Stimulated activated CD4-positive, alpha-beta T cell treated with anti-CD3 and anti-CD28 coated beads, TNF-alpha, amount 100 ng/mL, for 24 hours (primary cell): ENCODE measurements around the gene PZP.

ENCODE experiments used
- DNase-seq, 3 experiments: peaks; one replicate each; pipeline ENCODE4 v3.0.0-alpha.2; 2020; ENCODE audit warnings: low read depth in 3 of 3

The PZP gene

DNA sequence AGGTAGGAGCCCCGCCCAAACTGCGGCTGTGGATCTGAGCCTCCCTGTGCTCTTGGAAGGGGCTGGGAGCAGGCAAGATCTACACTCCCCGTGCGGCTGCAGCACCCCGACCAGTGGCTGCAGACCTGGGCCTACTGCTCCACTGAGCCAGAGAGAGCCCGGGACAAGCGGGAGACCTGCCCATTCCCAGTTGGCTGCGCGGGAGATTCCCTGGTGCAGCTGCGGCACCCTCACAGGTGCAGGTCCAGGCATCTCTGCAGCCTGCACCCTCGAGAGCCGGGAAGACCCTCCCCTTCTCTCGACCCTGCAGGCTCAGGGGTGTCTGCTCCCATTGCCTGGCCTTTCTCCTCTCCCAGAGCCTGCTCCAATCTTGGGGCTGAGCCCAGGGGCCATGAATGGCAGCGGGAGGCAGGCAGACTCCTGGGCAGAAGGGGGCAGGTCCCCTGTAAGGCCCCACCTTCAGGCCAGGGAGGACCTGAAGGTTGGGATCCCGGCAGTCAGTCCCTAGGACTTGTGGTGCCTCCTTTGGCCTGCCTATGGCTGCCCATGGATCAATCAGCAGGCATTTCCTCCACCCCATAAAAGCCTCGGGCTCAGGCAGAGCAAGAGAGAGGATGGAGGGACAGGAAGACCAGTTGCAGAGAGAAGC lies 83.7 kb downstream of the PZP start:
- no peak for DNase-seq

DNA sequence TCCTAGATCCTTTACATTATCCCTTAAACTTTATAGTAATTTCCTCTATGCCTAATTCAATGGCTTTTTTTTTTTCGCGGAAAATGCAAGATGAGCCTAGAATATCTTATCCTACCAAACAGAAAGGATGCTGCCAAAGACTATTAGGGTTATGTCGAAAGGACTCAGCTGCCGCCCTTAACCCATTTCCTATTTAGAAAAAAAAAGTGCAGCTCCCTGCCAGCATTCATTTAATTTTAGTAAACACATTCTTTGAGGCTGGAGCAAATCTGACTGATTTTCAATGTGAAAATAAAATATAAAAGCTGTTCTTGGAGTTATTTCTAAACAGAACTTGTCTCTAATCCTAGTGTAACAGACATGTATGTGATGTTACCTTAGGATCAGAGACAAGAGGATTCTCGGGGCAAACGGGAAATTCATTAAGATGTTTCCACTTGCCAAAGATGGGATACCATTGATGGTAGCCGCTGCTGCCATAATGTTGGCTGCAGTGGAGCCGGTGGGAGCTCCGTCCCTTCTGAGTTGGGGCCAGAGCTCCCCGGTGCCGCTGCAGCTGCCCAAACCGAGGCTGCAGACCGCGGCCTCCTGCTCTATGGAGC lies 84.3 kb downstream of the PZP start:
- DNase-seq, result no peak

- no peak for DNase-seq
Measured at GRCh38 chr12:9122091-9122609, 86.0 kb downstream of the PZP start.

- no peak for DNase-seq
Measured at GRCh38 chr12:9120487-9121184, 87.6 kb downstream of the PZP start.

DNA sequence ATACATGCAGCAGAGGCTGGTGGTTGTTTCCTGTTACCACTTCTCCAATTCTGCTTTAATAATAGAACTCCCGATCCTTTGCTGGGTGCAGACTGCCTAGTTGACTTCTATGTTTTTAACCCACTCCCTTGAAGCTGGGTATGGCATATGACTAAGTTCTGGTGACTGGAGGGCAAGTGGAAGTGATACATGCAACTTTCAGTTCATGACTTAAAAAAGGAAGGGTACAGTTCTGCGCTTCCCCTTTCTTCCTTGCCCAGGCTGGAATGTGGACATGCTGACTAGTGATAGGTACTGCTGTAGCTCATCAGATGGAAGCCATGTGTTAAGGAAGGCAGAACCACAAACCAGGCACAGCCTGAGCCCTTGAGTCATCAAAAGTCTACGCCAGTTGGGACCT lies 90.0 kb downstream of the PZP start:
- no peak for DNase-seq

- DNase-seq, result no peak
Measured at GRCh38 chr12:9115731-9116559, 92.2 kb downstream of the PZP start, which contains the start of gene A2M. Gene A2M (minus strand): TSS chr12:9115919. CDS start chr12:9115849, 70 bp downstream.

DNA sequence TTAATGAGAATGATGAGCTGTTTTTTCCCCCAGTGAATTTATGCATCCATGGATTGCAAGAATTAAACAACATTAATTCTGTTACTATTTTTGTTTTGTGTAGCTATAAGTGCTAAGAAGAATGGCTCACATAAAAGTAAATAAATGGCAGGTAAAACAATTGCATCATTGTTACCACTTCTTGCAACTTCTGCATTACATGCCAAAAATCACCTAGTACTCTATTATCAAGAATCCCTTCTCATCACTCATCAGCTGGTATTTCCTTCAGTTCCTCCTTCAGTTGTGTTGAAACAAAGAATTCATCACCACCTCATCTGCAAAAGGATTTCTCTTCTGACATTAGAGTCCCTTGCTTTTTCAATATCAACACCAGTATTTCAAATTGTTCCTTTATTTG lies 93.2 kb downstream of the PZP start:
- no peak for DNase-seq

DNA sequence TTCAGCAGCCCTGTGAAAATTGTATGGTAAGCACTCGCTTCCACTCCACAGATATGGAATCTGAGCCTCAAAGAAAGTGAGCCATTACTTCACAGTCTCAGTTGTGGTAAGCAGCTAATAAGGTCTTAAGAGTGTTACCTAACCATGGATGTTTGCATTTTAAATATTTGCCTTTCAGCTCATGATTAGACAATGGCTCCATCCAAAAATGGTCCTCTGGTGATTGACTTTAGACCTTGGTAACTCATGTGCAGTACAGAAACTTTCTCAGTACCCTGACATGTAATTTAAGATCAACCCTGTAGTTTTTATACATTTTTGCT lies 94.2 kb downstream of the PZP start:
- no peak for DNase-seq

DNA sequence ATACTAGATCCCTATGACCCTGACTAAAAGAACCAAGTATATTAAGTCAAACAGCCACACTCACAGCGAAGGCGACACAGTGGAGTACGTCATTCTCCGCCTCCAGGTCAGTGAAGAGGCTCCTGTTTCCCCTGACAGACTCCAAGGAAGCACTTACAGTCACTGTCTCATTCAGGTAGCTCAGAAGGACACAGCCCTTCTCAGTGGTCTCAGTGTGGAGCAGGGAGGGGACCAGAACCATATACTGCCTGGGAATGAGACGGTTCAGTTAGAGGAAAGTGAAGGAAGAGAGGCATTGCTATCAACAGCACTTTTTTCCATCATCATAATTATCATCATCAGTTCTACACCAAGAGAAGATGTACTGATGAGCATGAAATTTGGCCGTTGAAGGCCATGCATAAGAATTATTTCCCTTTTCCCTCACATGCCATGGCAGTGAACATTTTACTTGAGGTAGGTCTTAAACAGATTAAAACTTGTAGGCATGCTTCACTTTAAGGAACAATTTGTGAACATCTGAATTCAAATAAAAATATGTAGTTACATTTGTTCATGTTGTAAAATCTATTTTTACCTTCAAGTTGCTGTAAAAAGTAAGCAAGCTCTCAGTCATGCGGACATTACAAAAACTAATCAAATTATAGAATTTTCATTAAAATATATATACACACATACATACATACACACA lies 94.8 kb downstream of the PZP start:
- no peak for DNase-seq

GRCh38 chr12:9112076-9112853 lies 95.9 kb downstream of the PZP start:
- DNase-seq, result no peak

GRCh38 chr12:9111525-9111924 lies 96.7 kb downstream of the PZP start:
- DNase-seq, result no peak

- no peak for DNase-seq
Measured at GRCh38 chr12:9109737-9110491, 98.3 kb downstream of the PZP start.

GRCh38 chr12:9109213-9109522 lies 99.0 kb downstream of the PZP start:
- no peak for DNase-seq

- DNase-seq, result no peak
Measured at GRCh38 chr12:9108504-9109212, 99.5 kb downstream of the PZP start.

DNA sequence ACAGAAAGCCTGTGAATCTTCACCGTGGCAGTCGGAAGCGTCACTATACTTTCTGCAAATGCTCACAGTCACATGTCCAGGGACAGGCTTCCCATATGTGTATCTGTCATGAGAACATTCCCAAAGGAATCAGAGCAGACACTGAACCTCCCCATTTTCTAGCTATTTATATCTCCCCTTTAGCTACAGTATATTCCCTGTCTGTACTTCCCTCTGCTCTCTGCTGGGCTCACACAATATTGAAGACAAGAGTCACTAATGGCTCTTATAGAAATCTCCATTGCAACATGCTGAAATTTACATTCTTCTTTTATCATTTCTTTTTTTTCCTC lies 100.7 kb downstream of the PZP start:
- no peak for DNase-seq

- DNase-seq, result no peak
Measured at GRCh38 chr12:9106610-9107541, 101.3 kb downstream of the PZP start.

- DNase-seq, result no peak
Measured at GRCh38 chr12:9106067-9106466, 102.1 kb downstream of the PZP start.

DNA sequence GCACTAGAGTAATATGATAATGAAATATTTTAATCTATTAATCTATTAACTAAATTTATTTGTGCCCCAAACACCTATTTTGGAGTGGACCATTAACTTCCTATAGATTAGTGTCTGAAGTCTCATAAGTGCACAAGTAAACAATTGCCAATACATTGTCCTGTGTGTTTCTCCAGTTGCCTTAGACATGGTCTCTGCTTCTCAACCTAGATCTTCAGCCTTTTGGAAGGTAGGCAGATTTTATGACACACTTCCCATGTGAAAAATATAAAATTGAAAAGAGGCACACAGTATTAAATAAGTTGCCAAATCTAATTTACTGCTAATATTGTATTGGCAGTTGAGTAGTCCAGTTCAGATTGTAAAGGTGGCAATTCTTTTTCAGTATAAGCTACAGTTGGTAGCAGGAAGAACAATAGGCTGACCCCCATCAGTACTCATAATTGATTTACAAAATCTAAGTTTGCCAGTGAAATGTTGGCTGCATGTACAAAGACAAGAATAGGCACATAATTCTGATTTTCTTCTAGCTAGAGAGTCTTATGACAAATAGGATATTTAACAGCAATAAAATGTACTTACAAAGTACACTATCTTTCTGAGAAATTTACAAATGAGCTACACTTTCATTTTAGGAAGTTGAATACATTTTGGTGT lies 103.3 kb downstream of the PZP start:
- no peak for DNase-seq
